GM10847 (cell line): ENCODE data around the gene IL19.
A peak's percentile ranks its signal among the peaks of the same experiment; 100 is the strongest.

ENCODE experiments used
- POLR2A ChIP-seq: IDR thresholded peaks from 2 replicates; pipeline ENCODE4 v1.6.1; 2011; ENCODE audit not compliant: insufficient read length; ENCODE audit errors: extremely low read depth

Gene IL19

GRCh38 chr1:206770531-206771337 lies at the start of gene IL19:
Gene IL19, plus strand, starts transcription at chr1:206770773. Its CDS starts 65,890 bp downstream, at chr1:206836663.
- peak; percentile 42 for TF ChIP-seq POLR2A

GRCh38 chr1:206721454-206721853 lies 49.1 kb upstream of the IL19 start:
- no peak for TF ChIP-seq POLR2A

GRCh38 chr1:206722751-206723461 lies 47.7 kb upstream of the IL19 start:
- TF ChIP-seq POLR2A, result no peak

- no peak for TF ChIP-seq POLR2A
Observed at GRCh38 chr1:206723462-206723804, 47.1 kb upstream of the IL19 start.

GRCh38 chr1:206723805-206724472 lies 46.6 kb upstream of the IL19 start:
- no peak for TF ChIP-seq POLR2A

- no peak for TF ChIP-seq POLR2A
Observed at GRCh38 chr1:206725109-206725963, 45.2 kb upstream of the IL19 start.

- no peak for TF ChIP-seq POLR2A
Observed at GRCh38 chr1:206727981-206728696, 42.4 kb upstream of the IL19 start.

- TF ChIP-seq POLR2A, result no peak
Observed at GRCh38 chr1:206728697-206728987, 41.9 kb upstream of the IL19 start.

- no peak for TF ChIP-seq POLR2A
Observed at GRCh38 chr1:206729050-206729449, 41.5 kb upstream of the IL19 start.

GRCh38 chr1:206729507-206729906 lies 41.1 kb upstream of the IL19 start:
- TF ChIP-seq POLR2A, result no peak

GRCh38 chr1:206732508-206732907 lies 38.1 kb upstream of the IL19 start:
- TF ChIP-seq POLR2A, result no peak

GRCh38 chr1:206732992-206733391 lies 37.6 kb upstream of the IL19 start:
- no peak for TF ChIP-seq POLR2A

- no peak for TF ChIP-seq POLR2A
Observed at GRCh38 chr1:206734499-206735142, 36.0 kb upstream of the IL19 start.

- TF ChIP-seq POLR2A, result no peak
Observed at GRCh38 chr1:206735553-206736031, 35.0 kb upstream of the IL19 start.

GRCh38 chr1:206736878-206737728 lies 33.5 kb upstream of the IL19 start:
- TF ChIP-seq POLR2A, result no peak
